Uterus (tissue), 2 donors: ENCODE measurements around the gene TMEM253.

Experiments used
- CTCF ChIP-seq, 4 experiments: fragments of 200-600 bp in 2 of 4; fragments of 450-650 bp in 2 of 4; sonication (generic) in 2 of 4; IDR thresholded peaks; one replicate each; pipeline ENCODE4 v1.5.1; 2016 to 2019; ENCODE audit warnings: antibody characterized with exemption in 4 of 4, mild to moderate bottlenecking in 2 of 4, moderate library complexity in 1 of 4
- POLR2A ChIP-seq, 2 donors: fragments of 450-650 bp; IDR thresholded peaks; one replicate each; pipeline ENCODE4 v1.6.1; 2016; ENCODE audit warnings: antibody characterized with exemption in 2 of 2, mild to moderate bottlenecking in 1 of 2, moderate library complexity in 1 of 2

DNA sequence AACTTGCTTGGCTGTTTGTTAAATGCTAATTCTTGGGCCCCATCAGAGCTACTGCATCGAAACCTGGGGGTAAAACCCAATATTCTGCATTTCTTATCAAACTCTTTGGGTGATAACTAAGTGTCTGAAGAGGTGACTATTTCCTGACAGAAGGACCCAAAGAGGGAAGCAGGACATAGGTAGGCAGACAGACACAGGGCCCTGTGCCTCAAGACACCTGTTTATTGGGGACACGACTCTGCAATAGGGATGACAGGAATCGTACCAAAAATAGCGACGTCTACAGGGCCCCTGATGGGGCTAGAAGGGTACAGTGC, 11.0 kb upstream of the TMEM253 start:
- TF ChIP-seq CTCF (IDR thresholded peaks at IDR 0.05) (no peak), POLR2A (IDR thresholded peaks at IDR 0.05) (no peak)
